ENCODE measurements around the gene TRANK1.
"Not testable (repeated sequence)": the region's sequence is repeated elsewhere in the genome, so short reads cannot be mapped to it uniquely, and the experiment has no call there.

Gene TRANK1

GRCh38 chr3:36919439-36920160 lies 25.3 kb downstream of the TRANK1 start:
- no peak for DNase-seq (ENCODE audit: low read depth in 2 of 2)

DNA sequence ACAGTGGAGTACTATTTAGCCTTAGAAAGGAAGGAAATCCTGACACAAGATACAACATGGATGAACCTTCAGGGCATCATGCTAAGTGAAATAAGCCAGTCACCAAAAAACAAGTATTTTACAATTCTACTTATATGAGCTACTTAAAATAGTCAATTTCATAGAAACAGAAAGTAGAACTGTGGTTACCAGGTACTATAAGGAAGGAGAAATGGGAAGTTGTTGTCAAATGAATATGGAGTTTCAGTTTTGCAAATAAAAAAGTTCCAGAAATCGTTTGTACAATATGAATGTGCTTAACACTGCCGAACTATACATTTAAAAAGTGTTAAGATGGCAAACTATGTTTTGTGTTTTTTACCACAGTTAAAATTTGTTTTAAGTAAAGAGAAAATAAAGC lies 26.8 kb downstream of the TRANK1 start:
- no peak for DNase-seq (ENCODE audit: low read depth in 2 of 2)

DNA sequence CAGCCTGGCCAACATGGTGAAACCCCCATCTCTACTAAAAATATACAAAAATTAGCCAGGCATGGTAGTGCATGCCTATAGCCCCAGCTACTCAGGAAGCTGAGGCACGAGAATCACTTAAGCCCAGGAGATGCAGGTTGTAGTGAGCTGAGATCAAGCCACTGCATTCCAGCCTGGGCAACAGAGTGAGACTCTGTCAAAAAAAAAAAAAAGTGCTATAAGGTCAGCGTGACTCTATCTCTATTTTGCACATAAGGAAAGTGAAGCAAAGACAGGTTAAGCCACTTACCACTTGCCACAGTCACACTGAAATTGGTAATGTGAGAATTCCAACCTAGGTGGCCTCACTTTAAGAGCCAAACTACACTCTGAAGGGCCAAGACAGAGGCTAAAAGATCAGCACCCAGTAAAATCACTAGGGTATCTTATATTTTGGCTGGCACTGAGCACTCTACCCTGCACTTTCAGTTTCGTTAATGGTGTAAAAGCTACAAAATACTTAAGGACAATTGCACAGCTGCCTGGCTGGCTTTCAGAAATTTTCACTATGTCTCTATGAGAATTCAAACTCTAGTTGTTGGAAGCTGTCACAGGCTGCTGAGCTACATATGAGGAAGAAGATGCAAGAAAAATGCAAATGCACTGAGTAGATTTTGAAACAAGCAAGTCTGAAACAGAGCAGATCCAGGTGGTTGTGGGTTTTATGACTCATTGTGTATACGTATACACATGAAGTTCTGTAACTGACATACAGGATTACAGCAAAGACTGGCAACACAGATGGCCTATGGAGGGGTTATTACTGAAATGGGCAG lies 32.7 kb downstream of the TRANK1 start:
- peak in 1 of 2 donors; percentile 16 for DNase-seq (ENCODE audit: low read depth in 2 of 2)

DNA sequence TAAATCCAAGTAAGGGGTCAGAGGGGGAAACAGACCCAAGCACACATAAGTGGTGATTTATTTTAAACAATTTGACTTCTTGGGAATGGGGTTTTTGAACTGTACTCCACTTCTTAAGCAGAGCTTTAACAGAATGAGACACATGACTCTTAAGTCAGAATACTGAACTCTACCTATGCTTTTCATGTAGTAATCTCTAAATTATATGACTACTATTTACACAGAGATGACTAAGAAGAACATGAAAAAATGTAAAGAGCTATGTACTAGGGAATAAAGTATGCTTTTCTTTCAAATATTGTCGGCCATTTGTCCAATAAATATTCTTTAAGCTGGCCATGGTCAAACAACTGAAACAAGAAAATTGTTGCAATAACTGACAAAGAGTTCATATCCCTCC lies 35.2 kb downstream of the TRANK1 start:
- DNase-seq (ENCODE audit: low read depth in 2 of 2): no peak

DNA sequence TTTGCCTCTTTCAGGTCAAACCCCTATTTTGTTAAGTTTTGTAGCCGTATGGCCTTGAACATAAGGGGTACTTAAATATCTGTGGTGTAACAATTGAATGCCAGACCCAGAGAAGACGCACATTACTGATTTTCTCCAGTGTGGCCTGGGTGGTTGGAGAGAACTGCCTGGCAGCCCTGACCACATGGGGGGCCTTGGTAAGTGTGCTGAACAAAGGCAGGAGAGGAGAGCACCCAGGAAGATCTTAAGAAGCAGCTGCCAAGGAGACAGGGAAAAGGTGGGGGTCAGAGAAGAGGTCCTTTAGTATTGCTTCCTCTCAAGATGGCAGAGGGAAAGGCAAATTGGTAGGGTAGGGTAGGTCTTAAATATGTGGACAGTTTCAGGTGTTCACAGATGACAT lies 35.7 kb downstream of the TRANK1 start:
- DNase-seq (ENCODE audit: low read depth in 2 of 2): no peak

GRCh38 chr3:36908647-36909180 lies 36.1 kb downstream of the TRANK1 start:
- DNase-seq (ENCODE audit: low read depth in 2 of 2): no peak

DNA sequence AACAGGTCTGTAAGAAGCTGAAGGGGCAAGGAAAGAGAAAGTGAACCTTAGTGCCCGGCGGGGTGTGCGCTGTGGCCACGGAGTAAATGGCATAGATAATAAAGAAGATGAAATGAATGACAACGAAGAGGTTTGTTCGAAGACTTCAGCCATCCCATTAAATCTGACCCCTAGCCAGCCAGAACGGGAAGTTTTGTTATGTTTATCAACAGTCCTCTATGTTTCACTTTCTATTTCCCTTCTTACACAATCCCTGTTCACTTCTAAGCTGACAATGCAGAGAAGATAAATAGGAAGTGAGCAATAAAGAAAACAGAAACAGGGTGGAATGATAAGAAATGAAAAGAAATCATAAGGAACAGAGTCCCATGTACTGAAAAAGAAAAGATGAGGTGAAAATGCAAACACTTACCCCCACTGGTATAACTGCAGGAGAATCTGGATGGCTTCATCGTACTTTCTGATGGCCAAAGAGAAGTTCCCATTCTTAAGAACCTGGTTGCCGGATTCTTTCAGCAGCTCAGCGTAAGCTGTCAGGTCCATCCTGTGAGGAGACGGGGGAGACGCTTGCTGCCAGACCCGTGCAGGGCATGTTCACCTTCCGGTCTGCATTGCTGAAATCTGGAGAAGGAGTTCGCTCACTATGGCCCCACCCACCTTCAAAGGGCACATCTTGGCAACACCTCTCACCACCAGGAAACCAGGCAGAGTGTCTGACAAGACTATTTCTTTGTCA lies 36.8 kb downstream of the TRANK1 start:
- peak in 1 of 2 donors; percentile 30 for DNase-seq (ENCODE audit: low read depth in 2 of 2)

- DNase-seq (ENCODE audit: low read depth in 2 of 2): no peak
Measured at GRCh38 chr3:36906504-36907149, 38.2 kb downstream of the TRANK1 start.

- DNase-seq (ENCODE audit: low read depth in 2 of 2): no peak
Measured at GRCh38 chr3:36905545-36905944, 39.3 kb downstream of the TRANK1 start.

- no peak for DNase-seq (ENCODE audit: low read depth in 2 of 2)
Measured at GRCh38 chr3:36904641-36905040, 40.2 kb downstream of the TRANK1 start.

- DNase-seq (ENCODE audit: low read depth in 2 of 2): not testable (repeated sequence)
Measured at GRCh38 chr3:36904065-36904464, 40.8 kb downstream of the TRANK1 start.

- DNase-seq (ENCODE audit: low read depth in 2 of 2): no peak
Measured at GRCh38 chr3:36903119-36903882, 41.6 kb downstream of the TRANK1 start.

DNA sequence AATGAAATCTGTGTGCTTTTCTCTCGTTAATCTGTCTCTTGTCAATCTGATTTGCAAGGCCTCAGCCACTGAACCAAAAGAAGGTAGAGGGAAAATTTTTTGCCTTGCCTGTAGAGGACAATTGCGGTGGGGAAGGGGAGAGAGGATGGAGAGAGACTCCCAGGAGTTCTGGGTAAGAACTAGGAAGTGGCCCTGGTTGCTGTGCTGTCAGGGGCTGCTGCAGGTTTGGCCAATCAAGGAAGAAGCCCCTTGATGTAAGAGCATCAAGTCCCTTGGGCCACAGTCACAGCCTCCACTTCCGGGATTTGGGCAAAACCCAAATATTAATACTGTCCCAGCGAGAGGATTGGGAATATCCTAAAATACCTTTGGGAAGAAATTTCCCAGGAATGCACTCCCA lies 43.3 kb downstream of the TRANK1 start:
- DNase-seq (ENCODE audit: low read depth in 2 of 2): no peak

GRCh38 chr3:36900474-36901443 lies 44.1 kb downstream of the TRANK1 start:
- DNase-seq (ENCODE audit: low read depth in 2 of 2): no peak

DNA sequence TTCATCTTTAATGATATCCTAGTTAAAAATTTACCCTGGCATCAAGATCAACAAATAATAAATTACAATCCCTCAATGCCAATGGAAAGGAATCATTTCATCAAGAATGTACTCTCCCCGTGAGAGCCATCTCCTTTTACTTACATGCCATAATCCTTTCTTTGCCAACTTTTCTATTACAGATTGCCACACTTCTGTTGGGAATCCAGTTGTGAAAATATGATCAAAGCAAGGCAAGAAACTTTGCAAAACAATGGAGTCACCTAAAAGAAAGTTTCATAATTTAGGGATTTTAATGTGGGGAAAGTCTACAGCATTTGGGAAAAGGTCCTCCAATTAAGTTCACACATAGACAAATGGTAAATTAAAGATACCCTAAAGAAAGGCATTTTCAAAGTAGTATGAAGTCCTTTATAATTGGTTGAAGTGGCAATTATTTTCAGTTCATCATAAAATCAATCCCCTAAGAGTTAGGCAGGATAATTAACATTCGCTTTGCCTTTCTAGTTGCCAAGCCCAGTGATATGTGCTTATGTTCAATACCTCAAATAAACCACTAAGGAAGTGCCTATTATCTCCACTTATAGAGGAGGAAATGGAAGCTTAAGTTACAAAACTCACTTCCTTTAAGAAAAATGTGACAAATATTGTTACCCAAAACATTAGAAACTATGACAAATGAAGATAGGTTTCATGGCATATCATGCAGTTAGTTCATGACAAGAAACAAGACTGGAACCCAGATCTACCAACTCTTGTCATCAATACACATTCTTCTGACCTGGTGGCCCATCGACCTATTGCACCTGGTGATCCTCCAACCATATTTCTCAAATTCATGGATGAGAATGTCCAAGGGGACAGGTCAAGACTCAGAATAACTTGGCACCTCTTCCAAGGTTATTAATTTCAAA lies 49.1 kb downstream of the TRANK1 start:
- DNase-seq (ENCODE audit: low read depth in 2 of 2): no peak

DNA sequence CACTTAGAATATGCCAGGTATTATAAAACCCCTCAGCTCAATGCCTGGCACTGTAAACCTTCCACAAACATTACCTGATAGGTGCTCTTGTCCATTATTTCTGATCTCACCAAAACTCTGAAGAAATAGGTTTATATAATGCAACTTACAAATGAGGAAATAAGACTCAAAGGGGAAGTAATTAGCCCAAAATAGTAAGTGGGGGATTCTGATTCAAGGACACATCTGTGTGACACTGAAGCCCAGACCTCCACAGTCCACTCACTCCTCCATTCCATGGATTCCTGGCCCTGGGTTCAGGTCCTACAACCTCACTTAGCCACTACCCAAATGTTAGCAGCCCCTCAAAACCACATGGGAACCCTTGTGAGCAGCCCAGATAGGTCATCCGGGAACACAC lies 49.9 kb downstream of the TRANK1 start:
- DNase-seq (ENCODE audit: low read depth in 2 of 2): no peak

DNA sequence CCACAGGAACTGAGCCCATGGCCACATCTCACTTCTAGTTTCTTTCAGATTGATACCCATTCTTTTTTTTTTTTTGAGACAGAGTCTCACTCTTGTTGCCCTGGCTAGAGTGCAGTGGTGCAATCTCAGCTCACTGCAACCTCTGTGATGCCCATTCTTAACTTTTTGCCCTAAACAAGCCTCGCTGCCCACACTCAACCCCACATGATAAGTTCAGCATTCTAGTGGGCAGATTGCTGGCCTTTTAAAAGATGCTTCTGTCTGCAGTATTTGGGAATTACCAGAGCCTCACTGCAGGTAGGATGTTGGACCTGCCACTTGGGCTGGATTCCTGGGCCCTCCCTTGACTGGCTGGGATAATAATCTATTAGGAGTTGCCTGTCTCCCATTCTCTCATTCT lies 51.0 kb downstream of the TRANK1 start:
- DNase-seq (ENCODE audit: low read depth in 2 of 2): no peak

- no peak for DNase-seq (ENCODE audit: low read depth in 2 of 2)
Measured at GRCh38 chr3:36893137-36893557, 51.7 kb downstream of the TRANK1 start.
